HG03066 (cell line): Measurements from ENCODE around the gene COASY.
A peak's percentile ranks its signal among the peaks of the same experiment; 100 is the strongest.
"Not testable (repeated sequence)": the region's sequence is repeated elsewhere in the genome, so short reads cannot be mapped to it uniquely, and the experiment has no call there.

Source experiments
- ATAC-seq: cut with Tn5 transposase; IDR thresholded peaks from one replicate; pipeline ENCODE4 v1.9.1; 2021; ENCODE audit warnings: low read depth; ENCODE audit not compliant: unreplicated experiment

COASY gene

DNA sequence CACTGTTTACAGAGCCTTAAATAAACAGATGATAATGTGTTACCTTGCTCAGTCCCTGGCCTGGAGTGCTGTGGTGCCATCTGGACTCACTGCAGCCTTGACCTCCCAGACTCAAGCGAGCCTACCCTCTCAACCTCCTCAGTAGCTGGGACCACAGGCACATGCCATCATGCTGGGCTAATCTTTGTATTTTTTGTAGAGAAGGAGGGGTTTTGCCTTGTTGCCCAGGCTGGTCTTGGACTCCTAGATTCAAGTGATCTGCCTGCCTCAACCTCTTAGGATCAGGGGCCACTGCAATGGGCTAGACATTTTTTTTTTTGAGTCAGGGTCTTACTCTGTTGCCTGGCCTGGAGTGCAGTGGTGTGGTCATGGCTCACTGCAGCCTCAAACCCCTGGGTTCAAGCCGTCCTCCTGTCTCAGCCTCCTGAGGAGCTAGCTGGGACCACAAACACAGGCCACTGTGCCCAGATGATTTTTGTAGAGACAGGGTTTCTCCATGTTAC is 30.9 kb upstream of the COASY start:
- ATAC-seq: no peak

DNA sequence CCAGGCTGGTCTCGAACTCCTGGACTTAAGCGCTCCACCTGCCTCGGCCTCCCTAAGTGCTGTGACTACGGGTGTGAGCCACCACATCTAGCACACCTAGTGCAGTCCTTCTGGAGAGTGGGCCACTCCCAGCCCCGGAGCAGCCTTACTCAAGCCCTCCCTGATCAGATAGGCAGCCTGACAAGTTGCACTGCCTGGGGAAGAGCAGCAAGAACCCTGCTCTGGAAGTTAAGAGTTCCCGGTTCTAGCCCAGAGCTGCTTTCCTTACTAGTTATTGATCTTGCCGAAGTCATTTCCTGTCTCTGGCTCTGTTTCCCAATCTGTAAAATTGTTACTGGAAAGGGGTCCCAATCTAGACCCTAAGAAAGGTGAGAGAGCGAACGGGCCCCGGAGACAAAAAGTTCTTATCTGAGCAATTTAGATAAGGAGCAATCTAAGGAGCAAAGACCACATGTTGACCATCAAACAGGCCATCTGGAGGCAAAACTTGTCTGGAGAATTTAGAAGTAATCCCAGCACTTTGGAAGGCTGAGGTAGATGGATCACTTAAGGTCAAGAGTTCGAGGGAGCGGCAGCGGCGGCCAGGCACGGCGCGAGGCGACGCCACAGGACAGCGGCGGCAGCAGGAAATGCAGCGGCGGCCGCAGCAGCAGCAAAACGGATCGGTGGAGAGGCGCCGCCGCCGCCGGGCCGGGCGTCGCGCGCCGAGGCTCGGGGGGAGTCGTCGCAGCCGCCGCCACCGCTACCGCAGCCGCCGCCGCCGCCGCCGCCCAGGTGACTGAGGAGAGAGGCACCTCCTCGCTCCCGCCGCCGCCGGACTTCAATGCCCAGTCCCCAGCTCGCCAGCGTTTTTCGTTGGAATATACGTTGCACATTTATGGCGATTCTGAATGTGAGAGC is 30.2 kb upstream of the COASY start:
- no peak for ATAC-seq

DNA sequence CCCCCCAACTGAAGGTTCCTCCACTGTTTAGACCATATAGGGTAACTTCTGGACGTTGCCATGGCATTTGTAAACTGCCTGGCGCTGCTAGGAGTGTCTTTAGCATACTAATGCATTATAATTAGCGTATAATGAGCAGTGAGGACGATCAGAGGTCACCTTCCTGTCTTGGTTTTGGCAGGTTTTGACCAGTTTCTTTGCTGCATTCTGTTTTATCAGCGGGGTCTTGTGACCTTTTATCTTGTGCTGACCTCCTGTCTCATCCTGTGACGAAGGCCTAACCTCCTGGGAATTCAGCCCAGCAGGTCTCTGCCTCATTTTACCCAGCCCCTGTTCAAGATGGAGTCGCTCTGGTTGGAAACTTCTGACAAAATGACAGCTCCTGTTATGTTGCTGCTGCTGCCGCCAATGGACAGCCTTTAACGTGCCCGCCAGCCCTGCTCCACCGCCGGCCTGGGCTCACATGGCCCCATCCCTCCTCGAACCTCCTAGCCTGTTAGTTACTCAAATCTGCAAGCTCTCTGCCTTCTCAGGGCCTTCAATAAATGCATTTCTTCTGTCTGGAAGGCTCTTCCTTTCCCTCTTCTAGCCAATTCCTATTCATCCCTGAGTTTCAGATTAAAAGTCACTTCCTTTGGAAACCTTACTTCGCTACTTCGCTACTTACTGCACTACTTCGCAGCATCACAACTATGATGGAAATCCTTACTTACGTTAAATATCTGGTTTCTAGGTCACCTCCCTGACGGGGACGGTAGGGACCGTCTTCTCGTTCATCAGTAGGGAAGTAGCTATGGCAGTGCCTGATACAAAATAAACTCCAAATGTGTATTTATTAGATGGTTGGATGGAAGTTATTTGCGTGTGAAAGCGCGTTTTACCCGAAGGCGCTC is 26.5 kb upstream of the COASY start:
- ATAC-seq: no peak

DNA sequence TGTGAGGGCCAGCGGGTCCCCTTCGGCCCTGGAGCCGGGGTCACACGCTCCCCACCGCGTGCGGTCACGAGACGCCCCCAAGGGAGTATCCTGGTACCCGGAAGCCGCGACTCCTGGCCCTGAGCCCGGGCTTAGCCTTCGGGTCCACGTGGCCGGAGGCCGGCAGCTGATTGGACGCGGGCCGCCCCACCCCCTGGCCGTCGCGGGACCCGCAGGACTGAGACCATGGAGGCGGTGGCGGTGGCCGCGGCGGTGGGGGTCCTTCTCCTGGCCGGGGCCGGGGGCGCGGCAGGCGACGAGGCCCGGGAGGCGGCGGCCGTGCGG is 25.9 kb upstream of the COASY start, which contains the start of gene NAGLU:
TSS of gene NAGLU (plus strand) at position 194 of the 324 bp plus-strand sequence. CDS start at position 226, 32 bp downstream.
- ATAC-seq: peak; percentile 77

DNA sequence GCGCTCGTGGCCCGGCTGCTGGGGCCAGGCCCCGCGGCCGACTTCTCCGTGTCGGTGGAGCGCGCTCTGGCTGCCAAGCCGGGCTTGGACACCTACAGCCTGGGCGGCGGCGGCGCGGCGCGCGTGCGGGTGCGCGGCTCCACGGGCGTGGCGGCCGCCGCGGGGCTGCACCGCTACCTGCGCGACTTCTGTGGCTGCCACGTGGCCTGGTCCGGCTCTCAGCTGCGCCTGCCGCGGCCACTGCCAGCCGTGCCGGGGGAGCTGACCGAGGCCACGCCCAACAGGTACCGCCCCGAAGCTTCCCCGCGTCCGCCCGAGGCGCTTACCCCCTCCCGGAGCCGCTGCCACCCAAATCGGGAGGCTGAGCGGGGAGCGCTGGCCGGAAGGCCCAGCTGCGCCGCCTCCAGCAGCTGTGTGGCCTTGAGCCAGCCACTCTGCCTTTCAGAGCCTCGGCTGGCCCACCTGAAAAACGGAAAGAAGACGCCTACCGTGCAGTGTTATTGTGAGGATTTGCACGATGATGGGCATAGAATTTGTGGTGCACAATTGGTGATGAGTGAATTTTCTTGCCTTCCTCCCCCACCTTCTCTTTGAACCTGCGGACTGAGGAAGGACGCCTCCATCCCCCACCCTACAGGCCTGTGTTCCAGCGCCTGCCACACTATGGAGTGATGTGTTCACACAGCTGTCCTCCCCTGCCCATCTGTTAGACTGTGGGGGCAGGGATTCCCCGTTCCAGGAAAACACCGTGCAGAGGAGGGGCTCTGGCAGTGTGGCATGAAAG is 25.4 kb upstream of the COASY start:
- ATAC-seq: peak; percentile 66

DNA sequence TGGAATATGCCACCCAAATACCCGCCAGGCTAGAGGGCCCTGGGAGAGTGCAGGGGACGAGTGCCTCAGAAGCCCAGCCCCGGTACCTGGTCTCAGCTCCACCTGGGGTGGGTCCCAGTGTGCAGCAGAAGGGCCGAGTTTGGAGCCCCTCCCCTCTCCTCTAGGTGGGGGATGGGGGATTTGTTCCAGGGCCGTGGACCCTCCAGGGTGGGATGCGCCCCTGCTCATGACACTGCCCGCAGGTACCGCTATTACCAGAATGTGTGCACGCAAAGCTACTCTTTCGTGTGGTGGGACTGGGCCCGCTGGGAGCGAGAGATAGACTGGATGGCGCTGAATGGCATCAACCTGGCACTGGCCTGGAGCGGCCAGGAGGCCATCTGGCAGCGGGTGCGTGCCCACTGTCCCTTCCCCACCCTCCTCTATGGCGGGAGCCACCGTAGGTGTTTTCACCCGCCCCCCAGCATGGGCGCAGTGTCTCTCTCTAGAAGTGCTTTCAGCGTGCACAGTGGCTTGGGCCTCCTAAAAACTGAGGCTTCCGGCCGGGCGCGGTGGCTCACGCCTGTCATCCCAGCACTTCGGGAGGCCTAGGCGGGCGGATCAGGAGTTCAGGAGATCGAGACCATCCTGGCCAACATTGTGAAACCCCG is 24.7 kb upstream of the COASY start:
- no peak for ATAC-seq

DNA sequence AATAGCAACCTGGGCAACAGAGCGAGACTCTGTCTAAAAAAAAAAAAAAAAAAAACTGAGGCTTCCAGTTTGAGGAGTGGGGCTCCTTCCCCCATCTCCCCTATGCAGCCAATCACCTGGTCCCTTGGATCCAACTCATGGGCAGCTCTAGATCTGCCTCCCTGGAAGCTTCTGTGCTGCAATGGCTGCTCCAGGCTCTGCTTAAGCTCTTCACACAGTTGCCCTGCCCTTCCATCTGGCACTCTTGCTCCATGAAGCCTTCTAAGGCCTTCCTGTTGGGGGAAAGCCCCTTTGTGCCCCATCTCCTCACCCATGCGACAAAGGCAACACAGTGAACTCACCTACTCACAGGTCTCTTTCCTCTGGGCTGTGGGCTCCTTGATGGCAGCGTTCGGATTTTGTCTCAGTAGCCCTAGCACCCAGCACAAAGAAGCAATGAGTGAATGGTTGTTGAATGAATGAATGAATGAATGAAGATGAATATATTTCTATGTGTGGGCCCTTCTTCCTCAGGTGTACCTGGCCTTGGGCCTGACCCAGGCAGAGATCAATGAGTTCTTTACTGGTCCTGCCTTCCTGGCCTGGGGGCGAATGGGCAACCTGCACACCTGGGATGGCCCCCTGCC is 24.0 kb upstream of the COASY start:
- ATAC-seq: no peak

DNA sequence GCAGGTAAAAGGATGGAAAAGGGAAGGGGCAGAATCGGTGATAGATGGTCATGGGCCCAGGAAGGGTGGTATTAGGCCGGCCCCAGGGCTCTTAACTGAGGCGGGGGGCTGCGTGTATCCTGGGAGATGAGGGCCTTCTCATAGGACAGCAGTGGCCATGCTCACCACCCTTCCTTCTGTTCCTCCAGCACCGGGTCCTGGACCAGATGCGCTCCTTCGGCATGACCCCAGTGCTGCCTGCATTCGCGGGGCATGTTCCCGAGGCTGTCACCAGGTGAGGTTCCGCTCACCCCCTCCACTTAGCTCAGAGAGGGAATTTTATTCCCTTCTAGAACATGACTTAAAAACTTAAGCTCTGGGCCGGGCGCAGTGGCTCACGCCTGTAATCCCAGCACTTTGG is 23.5 kb upstream of the COASY start:
- ATAC-seq: no peak

DNA sequence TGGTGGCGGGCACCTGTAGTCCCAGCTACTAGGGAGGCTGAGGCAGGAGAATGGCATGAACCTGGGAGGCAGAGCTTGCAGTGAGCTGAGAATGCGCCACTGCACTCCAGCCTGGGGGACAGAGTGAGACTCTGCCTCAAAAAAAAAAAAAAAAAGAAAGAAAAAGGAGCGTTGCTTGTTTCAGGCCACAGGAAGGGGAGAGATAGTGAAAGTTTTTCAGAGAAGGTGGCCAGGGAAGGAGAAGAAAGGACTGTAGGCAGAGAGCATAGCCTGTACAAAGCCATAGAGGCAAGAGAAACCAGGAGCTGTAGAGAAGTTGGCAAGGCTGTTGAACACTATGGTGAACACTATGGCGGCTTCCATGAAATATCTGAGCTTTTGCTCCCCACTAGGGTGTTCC is 21.4 kb upstream of the COASY start:
- ATAC-seq: not testable (repeated sequence)

DNA sequence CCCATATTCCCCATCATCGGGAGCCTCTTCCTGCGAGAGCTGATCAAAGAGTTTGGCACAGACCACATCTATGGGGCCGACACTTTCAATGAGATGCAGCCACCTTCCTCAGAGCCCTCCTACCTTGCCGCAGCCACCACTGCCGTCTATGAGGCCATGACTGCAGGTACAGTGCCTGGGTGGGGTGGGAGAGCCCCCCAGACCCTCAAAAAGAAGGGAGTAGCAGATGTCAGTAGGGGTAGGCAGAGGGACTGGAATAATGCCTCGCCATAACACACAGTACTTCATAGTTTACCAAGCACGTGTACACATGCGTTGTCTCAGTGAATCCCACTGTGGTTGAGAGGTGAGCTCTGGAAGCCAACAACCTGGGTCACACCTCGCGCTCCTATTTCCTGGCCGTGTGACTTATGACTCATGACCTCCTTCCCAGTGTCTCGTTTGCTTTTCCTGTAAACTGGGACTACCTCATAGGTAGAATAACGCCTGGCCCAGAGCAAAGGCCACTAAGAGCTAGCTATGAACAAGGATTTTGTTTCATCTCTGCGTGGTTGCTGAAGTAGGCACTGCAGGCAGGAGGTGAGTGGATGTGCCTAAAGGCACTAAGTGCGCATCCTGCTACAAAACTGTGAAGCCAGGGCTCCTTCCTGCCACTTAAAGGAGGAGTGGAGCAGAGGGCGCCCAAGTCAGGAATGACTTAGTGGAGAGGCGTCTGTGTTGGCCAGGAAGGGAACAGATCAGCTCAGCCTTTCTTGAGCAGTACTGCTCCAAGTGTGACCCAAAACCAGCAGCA is 20.7 kb upstream of the COASY start:
- ATAC-seq: no peak

DNA sequence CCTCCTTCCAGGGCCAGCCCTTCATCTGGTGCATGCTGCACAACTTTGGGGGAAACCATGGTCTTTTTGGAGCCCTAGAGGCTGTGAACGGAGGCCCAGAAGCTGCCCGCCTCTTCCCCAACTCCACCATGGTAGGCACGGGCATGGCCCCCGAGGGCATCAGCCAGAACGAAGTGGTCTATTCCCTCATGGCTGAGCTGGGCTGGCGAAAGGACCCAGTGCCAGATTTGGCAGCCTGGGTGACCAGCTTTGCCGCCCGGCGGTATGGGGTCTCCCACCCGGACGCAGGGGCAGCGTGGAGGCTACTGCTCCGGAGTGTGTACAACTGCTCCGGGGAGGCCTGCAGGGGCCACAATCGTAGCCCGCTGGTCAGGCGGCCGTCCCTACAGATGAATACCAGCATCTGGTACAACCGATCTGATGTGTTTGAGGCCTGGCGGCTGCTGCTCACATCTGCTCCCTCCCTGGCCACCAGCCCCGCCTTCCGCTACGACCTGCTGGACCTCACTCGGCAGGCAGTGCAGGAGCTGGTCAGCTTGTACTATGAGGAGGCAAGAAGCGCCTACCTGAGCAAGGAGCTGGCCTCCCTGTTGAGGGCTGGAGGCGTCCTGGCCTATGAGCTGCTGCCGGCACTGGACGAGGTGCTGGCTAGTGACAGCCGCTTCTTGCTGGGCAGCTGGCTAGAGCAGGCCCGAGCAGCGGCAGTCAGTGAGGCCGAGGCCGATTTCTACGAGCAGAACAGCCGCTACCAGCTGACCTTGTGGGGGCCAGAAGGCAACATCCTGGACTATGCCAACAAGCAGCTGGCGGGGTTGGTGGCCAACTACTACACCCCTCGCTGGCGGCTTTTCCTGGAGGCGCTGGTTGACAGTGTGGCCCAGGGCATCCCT is 18.5 kb upstream of the COASY start:
- ATAC-seq: no peak

DNA sequence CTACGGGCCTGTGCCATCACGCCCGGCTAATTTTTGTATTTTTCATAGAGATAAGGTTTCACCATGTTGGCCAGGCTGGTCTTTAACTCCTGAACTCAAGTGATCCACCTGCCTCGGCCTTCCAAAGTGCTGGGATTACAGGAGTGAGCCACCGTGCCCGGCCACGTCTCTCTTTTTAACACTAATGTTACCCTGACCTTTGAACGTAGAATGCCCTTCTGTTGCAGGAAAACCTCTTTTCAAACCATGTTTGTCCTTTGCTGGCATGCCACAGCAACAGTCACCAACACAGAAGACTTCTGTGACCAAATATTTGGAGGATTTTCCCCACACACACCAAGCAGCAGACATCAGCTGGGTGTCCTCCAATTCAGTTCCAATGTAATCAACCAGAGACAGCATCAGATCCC is 17.1 kb upstream of the COASY start:
- no peak for ATAC-seq

DNA sequence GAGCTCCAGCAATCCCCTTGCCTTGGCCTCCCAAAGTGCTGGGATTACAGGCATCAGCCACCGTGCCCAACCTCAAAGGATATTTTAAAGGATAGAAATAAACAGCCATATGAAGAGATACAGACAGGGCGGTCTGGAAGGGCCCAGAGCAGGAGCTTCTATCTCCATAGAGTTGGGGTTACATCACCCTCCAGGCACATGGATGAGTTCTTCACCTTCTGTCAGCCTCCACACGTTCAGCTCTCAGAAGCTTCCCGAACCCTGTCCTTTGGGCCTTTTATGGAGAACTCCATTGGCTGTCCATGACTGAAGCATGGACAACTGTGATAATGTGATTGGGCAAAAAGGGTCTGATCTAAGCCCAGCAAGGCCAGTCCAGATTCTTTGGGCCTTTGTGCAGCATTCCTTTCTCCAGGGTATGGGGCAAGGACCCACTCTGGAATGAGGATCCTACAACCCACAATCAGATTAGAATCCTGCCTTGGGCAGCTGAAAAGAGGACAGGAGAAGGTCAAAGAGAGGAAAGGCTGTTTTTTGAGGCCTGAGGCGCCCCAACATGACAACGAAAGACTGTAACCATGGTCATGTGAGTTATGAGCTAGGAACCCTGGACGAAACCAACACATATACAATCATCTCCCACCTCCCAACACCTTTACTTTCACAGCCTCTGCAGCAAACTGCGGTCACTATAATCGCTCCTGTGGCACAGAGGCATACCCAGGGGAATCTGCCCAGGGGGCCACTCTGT is 16.0 kb upstream of the COASY start:
- ATAC-seq: not testable (repeated sequence)

DNA sequence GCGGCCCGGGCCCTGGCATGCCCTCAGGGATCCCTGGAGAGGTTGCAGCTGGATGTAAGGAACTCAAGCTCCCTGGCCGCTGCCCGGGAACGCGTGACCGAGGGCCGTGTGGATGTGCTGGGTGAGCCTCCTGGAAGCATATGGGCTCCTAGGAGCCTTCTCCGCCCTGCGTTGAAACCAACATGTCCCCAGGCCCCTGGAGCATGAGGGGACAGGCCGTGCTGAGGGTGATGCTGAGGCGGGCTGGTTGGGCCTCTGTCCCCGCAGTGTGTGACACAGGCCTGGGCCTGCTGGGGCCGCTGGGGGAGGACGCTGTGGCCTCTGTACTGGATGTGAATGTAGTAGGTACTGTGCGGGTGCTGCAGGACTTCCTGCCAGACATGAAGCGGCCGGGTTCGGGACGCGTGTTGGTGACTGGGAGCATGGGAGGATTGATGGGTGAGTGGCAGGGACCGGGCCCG is 14.9 kb upstream of the COASY start:
- no peak for ATAC-seq

DNA sequence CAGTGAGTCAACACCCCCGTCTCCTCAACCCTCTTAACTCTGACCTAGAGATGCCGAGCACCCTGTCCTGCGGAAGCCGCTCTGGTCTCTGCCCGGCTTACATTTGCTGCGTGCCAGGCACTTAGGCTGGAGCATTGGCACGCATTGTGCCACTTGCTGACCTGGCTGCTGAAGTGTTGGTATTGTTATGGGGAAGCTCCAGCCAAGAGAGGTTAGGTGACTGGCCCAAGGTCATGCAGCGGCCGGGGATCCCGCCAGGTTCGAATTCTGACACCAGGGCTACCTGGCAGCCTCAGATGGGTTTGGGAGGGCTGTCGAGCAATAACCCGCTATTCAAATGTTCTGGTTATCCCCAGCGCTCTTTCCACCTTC is 14.3 kb upstream of the COASY start:
- no peak for ATAC-seq

DNA sequence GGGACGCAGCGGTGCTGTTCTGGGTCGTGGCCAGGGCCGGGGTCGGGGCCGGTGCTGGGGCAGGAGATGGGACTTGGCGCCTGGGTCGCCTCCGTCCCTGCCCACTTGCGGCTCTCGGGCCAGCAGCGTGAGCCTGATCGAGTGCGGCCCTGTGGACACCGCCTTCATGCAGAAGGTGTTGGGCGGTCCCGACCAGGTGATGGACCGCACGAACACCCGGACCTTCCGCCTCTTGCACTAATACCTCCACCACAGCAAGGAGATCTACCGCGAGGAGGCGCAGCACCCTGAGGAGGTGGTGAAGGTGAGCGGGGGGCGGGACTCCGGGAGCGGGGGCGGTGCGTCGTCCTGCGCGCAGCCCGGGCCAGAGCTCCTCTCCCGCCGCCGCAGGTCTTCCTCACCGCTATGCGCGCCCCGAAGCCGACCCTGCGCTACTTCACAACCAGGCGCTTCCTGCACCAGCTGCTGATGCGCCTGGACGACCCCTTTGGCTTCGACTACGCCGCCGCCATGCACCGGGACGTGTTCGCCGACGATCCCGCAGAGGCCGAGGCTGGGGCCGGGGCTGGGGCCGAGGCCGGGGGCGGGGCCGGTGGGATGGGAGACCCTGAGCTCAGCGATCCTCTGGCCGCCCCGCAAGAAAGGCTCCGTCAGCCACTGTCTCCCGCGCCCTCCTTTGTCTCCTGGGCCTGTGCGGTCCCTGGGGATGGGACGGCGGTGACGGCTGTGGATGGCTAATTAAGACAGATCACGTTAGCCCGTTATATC is 13.7 kb upstream of the COASY start:
- ATAC-seq: no peak
